H1 (cell line): ENCODE data around the gene PIEZO1. TPM values are rescaled to one million over a fixed set of nuclear protein-coding genes. Genes with fewer than 3 reads are reported as not detected.

Source experiments
- CTCF ChIA-PET: fragments of 300-600 bp; sonication (Branson Sonifier 250); formaldehyde crosslinking; loops from one replicate; lab custom pipeline; 2021; ENCODE audit not compliant: partially characterized antibody; lab: Charles Lee
- POLR2A ChIA-PET: fragments of 300-600 bp; sonication (Branson Sonifier 250); formaldehyde crosslinking; loops from one replicate; lab custom pipeline; 2021; ENCODE audit warnings: inconsistent platforms; ENCODE audit not compliant: partially characterized antibody; lab: Charles Lee
- DNase-seq, 2 experiments: peaks; one replicate each; pipeline versions ENCODE4 v3.0.0 to v3.0.0-alpha.2; 2010 to 2022; ENCODE audit warnings: low spot score in 2 of 2, low read depth in 1 of 2, mixed read lengths in 1 of 2
- FAIRE-seq: peaks from 2 replicates; lab custom pipeline; 2011; peaks lifted over from hg19 to GRCh38; lab: Jason Lieb, UNC
- H2AFZ ChIP-seq: 2 replicates; pipeline ENCODE4 v1.8.1; 2012; ENCODE audit warnings: low read length, inconsistent platforms
- H2AK5ac ChIP-seq: 2 replicates; pipeline ENCODE4 v1.6.1; 2013; ENCODE audit warnings: low read depth, low read length
- H2BK120ac ChIP-seq: replicated peaks from 2 replicates; pipeline ENCODE3; 2013; ENCODE audit warnings: low read depth, low read length, inconsistent platforms
- H2BK12ac ChIP-seq: 2 replicates; pipeline ENCODE4 v1.6.1; 2013; ENCODE audit warnings: low read depth, low read length
- H2BK15ac ChIP-seq: 2 replicates; pipeline ENCODE4 v1.6.1; 2013; ENCODE audit warnings: low read length
- H2BK20ac ChIP-seq: 2 replicates; pipeline ENCODE4 v1.6.1; 2013; ENCODE audit warnings: low read length
- H2BK5ac ChIP-seq: 2 replicates; pipeline ENCODE4 v1.6.1; 2013; ENCODE audit warnings: low read depth, low read length
- H3K14ac ChIP-seq: 2 replicates; pipeline ENCODE4 v1.6.1; 2013; ENCODE audit warnings: inconsistent platforms; ENCODE audit not compliant: insufficient read length
- H3K18ac ChIP-seq: 2 replicates; pipeline ENCODE4 v1.6.1; 2013; ENCODE audit warnings: low read length; ENCODE audit errors: extremely low read depth
- H3K23ac ChIP-seq: 2 replicates; pipeline ENCODE4 v1.6.1; 2013; ENCODE audit warnings: inconsistent platforms; ENCODE audit not compliant: insufficient read length
- H3K23me2 ChIP-seq: 2 replicates; pipeline ENCODE4 v1.6.1; 2013; ENCODE audit warnings: low read depth, low read length
- H3K27ac ChIP-seq: 2 replicates; pipeline ENCODE4 v1.6.1; 2011; ENCODE audit warnings: low read depth, low read length, inconsistent platforms
- H3K27me3 ChIP-seq, 4 experiments: replicated peaks in 1 of 4; 1 replicate in 1 of 4; 2 replicates in 3 of 4; pipeline versions ENCODE4 v1.6.1 to v1.8.1; 2011 to 2013; ENCODE audit warnings: low read length in 3 of 4, mild to moderate bottlenecking in 3 of 4, inconsistent platforms in 2 of 4, mixed read lengths in 2 of 4, moderate library complexity in 1 of 4; ENCODE audit not compliant: control insufficient read depth in 3 of 4, insufficient read depth in 3 of 4; ENCODE audit errors: extremely low read depth in 1 of 4
- H3K36me3 ChIP-seq, 4 experiments: 2 replicates each; pipeline versions ENCODE4 v1.6.1 to v1.8.1; 2011 to 2013; ENCODE audit warnings: mild to moderate bottlenecking in 4 of 4, low read length in 3 of 4, moderate library complexity in 2 of 4, control low read depth in 1 of 4, inconsistent platforms in 1 of 4; ENCODE audit not compliant: insufficient read depth in 4 of 4, control insufficient read depth in 2 of 4
- H3K4ac ChIP-seq: replicated peaks from 2 replicates; pipeline ENCODE3; 2013; ENCODE audit warnings: low read length, low read depth, mixed read lengths, inconsistent platforms; ENCODE audit not compliant: insufficient read length
- H3K4me1 ChIP-seq, 4 experiments: replicated peaks in 1 of 4; 1 replicate in 1 of 4; 2 replicates in 3 of 4; pipeline versions ENCODE4 v1.6.1 to v1.8.1; 2011 to 2013; ENCODE audit warnings: low read length in 3 of 4, inconsistent platforms in 2 of 4, mixed read lengths in 1 of 4; ENCODE audit not compliant: insufficient read depth in 4 of 4, control insufficient read depth in 3 of 4
- H3K4me2 ChIP-seq, 2 experiments: 2 replicates each; pipeline versions ENCODE4 v1.6.1 to v1.8.1; 2011 to 2013; ENCODE audit warnings: low read depth in 2 of 2, low read length in 2 of 2, control low read depth in 1 of 2, inconsistent platforms in 1 of 2, mild to moderate bottlenecking in 1 of 2; ENCODE audit not compliant: insufficient read depth in 1 of 2
- H3K4me3 ChIP-seq, 4 experiments: fragments of 200-600, 300-600 bp in 1 of 4; sonication (generic), shearing (Covaris generic), sonication (Bioruptor Twin) in 1 of 4; 2 replicates each; pipeline versions ENCODE4 v1.5.1 to v1.8.1; 2011 to 2016; ENCODE audit warnings: low read length in 4 of 4, low read depth in 3 of 4, control low read depth in 2 of 4, inconsistent platforms in 2 of 4, mild to moderate bottlenecking in 2 of 4, mixed read lengths in 1 of 4, moderate library complexity in 1 of 4; ENCODE audit not compliant: insufficient read depth in 2 of 4; ENCODE audit errors: extremely low read depth in 1 of 4
- H3K56ac ChIP-seq: replicated peaks from 2 replicates; pipeline ENCODE3; 2013; ENCODE audit warnings: low read depth, mild to moderate bottlenecking, mixed read lengths, low read length, inconsistent platforms; ENCODE audit not compliant: insufficient read length
- H3K79me1 ChIP-seq: 2 replicates; pipeline ENCODE4 v1.6.1; 2013; ENCODE audit warnings: low read depth, low read length, control low read depth
- H3K79me2 ChIP-seq, 2 experiments: 2 replicates each; pipeline versions ENCODE4 v1.6.1 to v1.8.1; 2012 to 2013; ENCODE audit warnings: low read length in 2 of 2, mild to moderate bottlenecking in 2 of 2, inconsistent platforms in 1 of 2; ENCODE audit not compliant: insufficient read depth in 2 of 2, control insufficient read depth in 1 of 2
- H3K9ac ChIP-seq, 4 experiments: replicated peaks in 1 of 4; 1 replicate in 1 of 4; 2 replicates in 3 of 4; pipeline versions ENCODE4 v1.6.1 to v1.8.1; 2011 to 2013; ENCODE audit warnings: low read depth in 3 of 4, low read length in 3 of 4, control low read depth in 2 of 4, mild to moderate bottlenecking in 2 of 4, moderate library complexity in 2 of 4, inconsistent platforms in 1 of 4; ENCODE audit errors: extremely low read depth in 1 of 4
- H3K9me3 ChIP-seq, 2 experiments: 2 replicates each; pipeline versions ENCODE4 v1.6.1 to v1.8.1; 2012 to 2013; ENCODE audit warnings: mild to moderate bottlenecking in 2 of 2, moderate library complexity in 2 of 2, control low read depth in 1 of 2, inconsistent platforms in 1 of 2, low read depth in 1 of 2, low read length in 1 of 2, mixed read lengths in 1 of 2; ENCODE audit not compliant: insufficient read depth in 2 of 2
- H4K20me1 ChIP-seq, 2 experiments: replicated peaks in 1 of 2; 2 replicates each; pipeline versions ENCODE3 to v1.8.1; 2011 to 2013; ENCODE audit warnings: inconsistent platforms in 2 of 2, low read length in 2 of 2, mild to moderate bottlenecking in 1 of 2; ENCODE audit not compliant: insufficient read depth in 2 of 2, control insufficient read depth in 1 of 2
- H4K5ac ChIP-seq: 2 replicates; pipeline ENCODE4 v1.6.1; 2013; ENCODE audit warnings: low read length, low read depth, mixed read lengths, inconsistent platforms; ENCODE audit not compliant: insufficient read length
- H4K8ac ChIP-seq: 2 replicates; pipeline ENCODE4 v1.8.0; 2013; ENCODE audit warnings: mild to moderate bottlenecking, moderate library complexity, low read length, inconsistent platforms; ENCODE audit not compliant: insufficient read depth; ENCODE audit errors: extremely low read depth
- H4K91ac ChIP-seq: replicated peaks from 2 replicates; pipeline ENCODE3; 2013; ENCODE audit warnings: low read length, mixed read lengths, inconsistent platforms; ENCODE audit not compliant: insufficient read length
- CHD2 ChIP-seq: IDR thresholded peaks from 2 replicates; pipeline ENCODE4 v1.6.1; 2012; ENCODE audit warnings: low read length, improper control_type of control experiment
- GTF2F1 ChIP-seq: IDR thresholded peaks from 2 replicates; pipeline ENCODE4 v1.6.1; 2012; ENCODE audit warnings: low read depth, low read length, improper control_type of control experiment, borderline replicate concordance
- SIX5 ChIP-seq: IDR thresholded peaks from 2 replicates; pipeline ENCODE4 v1.6.1; 2011; ENCODE audit warnings: mild to moderate bottlenecking, low read depth, low read length
- SP1 ChIP-seq: IDR thresholded peaks from 2 replicates; pipeline ENCODE4 v1.6.1; 2011; ENCODE audit warnings: low read depth, low read length
- WGBS, 2 experiments: shearing (Covaris generic) in 1 of 2; methylation state at CpG; one replicate each; pipeline versions ENCODE4 v1.1.6 to v1.1.7; 2013 to 2015; ENCODE audit warnings: low lambda C conversion rate in 2 of 2, mixed read lengths in 2 of 2, inconsistent platforms in 1 of 2, low coverage in 1 of 2, missing lambda C conversion rate in 1 of 2; ENCODE audit not compliant: insufficient replicate concordance in 2 of 2, insufficient coverage in 1 of 2, insufficient read length in 1 of 2; ENCODE audit errors: extremely low coverage in 1 of 2, missing lambda C conversion rate in 1 of 2; 5-methylcytosine and 5-hydroxymethylcytosine counted together
- polyA plus RNA-seq, 7 experiments: library from polyadenylated mRNA; depleted of rRNA in 3 of 7; stranded (reverse) in 5 of 7; unstranded in 2 of 7; fragments of >200 nt in 5 of 7; fragments of 200-250 nt in 2 of 7; gene quantifications; 1 replicate in 5 of 7; 2 replicates in 1 of 7; 4 replicates in 1 of 7; pipeline versions ENCODE4 v1.2.1 to v1.2.3, GENCODE V29; 2011 to 2013; ENCODE audit warnings: missing spikeins in 2 of 7, mixed read lengths in 2 of 7
- total RNA-seq: library from RNA; stranded (reverse); fragmentation: NEBNext Ultra II Directional; extraction: Animal tissue kit (Norgen Biotek cat#: 25700); gene quantifications from 2 replicates; pipeline ENCODE4 v1.2.1, GENCODE V29; 2021
- TF ChIP-seq, protein P1 (sequence below), 3 experiments: IDR thresholded peaks; 1 replicate in 2 of 3; 2 replicates in 1 of 3; pipeline versions ENCODE4 v1.5.1 to v1.6.1; 2011; ENCODE audit warnings: low read length in 3 of 3, mild to moderate bottlenecking in 3 of 3, inconsistent platforms in 2 of 3, low read depth in 1 of 3, moderate library complexity in 1 of 3; ENCODE audit not compliant: insufficient read depth in 1 of 3; ENCODE audit errors: control extremely low read depth in 1 of 3
- TF ChIP-seq, protein P2 (sequence below): IDR thresholded peaks from 2 replicates; pipeline ENCODE4 v1.6.1; 2011; ENCODE audit warnings: low read length, improper control_type of control experiment
- TF ChIP-seq, protein P3 (sequence below): IDR thresholded peaks from 2 replicates; pipeline ENCODE4 v1.6.1; 2011; ENCODE audit warnings: low read depth, mild to moderate bottlenecking, low read length; ENCODE audit not compliant: insufficient read depth

The PIEZO1 gene
- total and polyA plus RNA-seq, 2 of the 8 experiments (the other 6 are each of a cell fraction or from before 2014, with no cell fraction given) = 42.3 to 67.5 TPM

DNA sequence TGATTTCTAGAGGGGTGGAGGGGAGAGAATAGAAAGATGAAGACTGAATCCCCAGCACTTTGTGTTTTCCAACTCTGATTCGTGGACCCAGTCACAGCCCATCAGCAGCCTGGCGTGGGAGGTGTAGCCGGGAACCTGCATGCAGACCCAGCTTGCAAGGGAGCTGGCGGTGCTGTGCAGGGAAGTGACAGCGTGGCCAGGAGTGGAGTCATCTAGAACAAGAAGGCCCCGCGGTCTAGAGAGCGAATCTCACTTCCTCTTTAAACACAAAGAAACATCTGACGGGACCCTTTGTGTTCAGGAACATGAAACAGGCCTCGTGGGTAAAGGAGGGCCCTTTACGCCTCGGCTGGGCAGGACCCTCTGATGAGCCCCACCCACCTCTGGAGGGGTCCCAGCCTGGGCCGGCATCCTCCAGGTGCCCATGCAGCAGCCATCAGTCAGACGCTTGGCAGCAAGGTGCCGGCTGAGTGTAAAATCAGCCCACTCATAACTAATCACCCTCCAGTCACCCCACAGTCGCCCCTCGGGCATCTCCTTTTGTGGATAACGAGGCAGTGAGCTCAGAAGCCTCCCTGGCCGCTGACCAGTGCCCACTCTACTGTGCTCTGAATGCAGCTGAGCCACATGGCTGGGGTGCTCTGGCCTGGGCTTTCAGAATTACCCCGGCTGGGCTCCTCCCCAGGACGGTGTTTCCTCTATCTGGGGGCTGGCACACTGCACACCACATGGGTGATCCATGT lies 103.1 kb downstream of the PIEZO1 start:
- Histone ChIP-seq H3K23me2 (peaks cover 13% of the 10 kb centered on the region; the same call in 1 of the 2 replicates), H3K79me2 (no peaks in the 10 kb centered on the region), H4K91ac (no peak overlapping the region), H2BK5ac (no peak overlapping the region), H3K27me3 (peaks cover 0 to 6% (median 2%) of the 10 kb centered on the region in 4 experiments; a peak in 2 of 7 replicates), H3K4me1 (peaks cover 0 to 8% (median 5%) of the 10 kb centered on the region in 4 experiments; a peak in 4 of 7 replicates), H3K79me1 (no peaks in the 10 kb centered on the region), H3K56ac (no peak overlapping the region), H3K36me3 (no peaks in the 10 kb centered on the region), H2BK12ac (no peak overlapping the region), H3K4me2 (no peak overlapping the region), H4K20me1 (peaks cover 0 to 2% of the 10 kb centered on the region in 2 experiments), H2BK20ac (no peak overlapping the region), H3K18ac (no peak overlapping the region), H2BK15ac (no peak overlapping the region), H2BK120ac (no peak overlapping the region), H3K4me3 (no peak overlapping the region), H3K27ac (no peak overlapping the region), H3K23ac (no peak overlapping the region), H3K9me3 (no peaks in the 10 kb centered on the region), H2AFZ (no peak overlapping the region), H2AK5ac (no peak overlapping the region), H4K8ac (no peak overlapping the region; the same call in 1 of the 2 replicates), H3K14ac (no peak overlapping the region), H4K5ac (no peak overlapping the region), H3K9ac (no peak overlapping the region), H3K4ac (no peak overlapping the region)
- WGBS, 2 experiments = 90% methylated on average over 20 of the region's 21 CpGs; no CpG with 5 or more reads in 1 of the 2 experiments
- CTCF ChIA-PET = interaction anchor here (0.6 to 2.8 kb wide), 13 partner anchors 8 to 92 kb away, joined by 3 to 33 read pairs (median 5); partner anchors contain the start of gene MVD
- FAIRE-seq (no peak), DNase-seq (no peak)
- POLR2A ChIA-PET = interaction anchor here (1.1 to 2.7 kb wide), 3 partner anchors 10 to 19 kb away, joined by 3 to 9 read pairs (median 3); partner anchors contain the start of gene MVD
- TF ChIP-seq, protein P1, sequence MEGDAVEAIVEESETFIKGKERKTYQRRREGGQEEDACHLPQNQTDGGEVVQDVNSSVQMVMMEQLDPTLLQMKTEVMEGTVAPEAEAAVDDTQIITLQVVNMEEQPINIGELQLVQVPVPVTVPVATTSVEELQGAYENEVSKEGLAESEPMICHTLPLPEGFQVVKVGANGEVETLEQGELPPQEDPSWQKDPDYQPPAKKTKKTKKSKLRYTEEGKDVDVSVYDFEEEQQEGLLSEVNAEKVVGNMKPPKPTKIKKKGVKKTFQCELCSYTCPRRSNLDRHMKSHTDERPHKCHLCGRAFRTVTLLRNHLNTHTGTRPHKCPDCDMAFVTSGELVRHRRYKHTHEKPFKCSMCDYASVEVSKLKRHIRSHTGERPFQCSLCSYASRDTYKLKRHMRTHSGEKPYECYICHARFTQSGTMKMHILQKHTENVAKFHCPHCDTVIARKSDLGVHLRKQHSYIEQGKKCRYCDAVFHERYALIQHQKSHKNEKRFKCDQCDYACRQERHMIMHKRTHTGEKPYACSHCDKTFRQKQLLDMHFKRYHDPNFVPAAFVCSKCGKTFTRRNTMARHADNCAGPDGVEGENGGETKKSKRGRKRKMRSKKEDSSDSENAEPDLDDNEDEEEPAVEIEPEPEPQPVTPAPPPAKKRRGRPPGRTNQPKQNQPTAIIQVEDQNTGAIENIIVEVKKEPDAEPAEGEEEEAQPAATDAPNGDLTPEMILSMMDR (IDR thresholded peaks at IDR 0.05; ENCODE audit: control extremely low read depth in 1 of 3, insufficient read depth in 1 of 3, low read depth in 1 of 3, low read length in 3 of 3) = no peak
- TF ChIP-seq GTF2F1 (no peak), CHD2 (no peak), SIX5 (no peak), SP1 (no peak)
- TF ChIP-seq, protein P2, sequence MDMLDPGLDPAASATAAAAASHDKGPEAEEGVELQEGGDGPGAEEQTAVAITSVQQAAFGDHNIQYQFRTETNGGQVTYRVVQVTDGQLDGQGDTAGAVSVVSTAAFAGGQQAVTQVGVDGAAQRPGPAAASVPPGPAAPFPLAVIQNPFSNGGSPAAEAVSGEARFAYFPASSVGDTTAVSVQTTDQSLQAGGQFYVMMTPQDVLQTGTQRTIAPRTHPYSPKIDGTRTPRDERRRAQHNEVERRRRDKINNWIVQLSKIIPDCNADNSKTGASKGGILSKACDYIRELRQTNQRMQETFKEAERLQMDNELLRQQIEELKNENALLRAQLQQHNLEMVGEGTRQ = no peak
- TF ChIP-seq, protein P3, sequence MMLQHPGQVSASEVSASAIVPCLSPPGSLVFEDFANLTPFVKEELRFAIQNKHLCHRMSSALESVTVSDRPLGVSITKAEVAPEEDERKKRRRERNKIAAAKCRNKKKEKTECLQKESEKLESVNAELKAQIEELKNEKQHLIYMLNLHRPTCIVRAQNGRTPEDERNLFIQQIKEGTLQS = no peak
